ENCODE results near the gene ZNF654.

- TF ChIP-seq EZH2 (optimal IDR thresholded peaks at IDR 0.05; ENCODE audit: low read depth, low read length) = no peak
- TF ChIP-seq EZH2phosphoT487 (IDR thresholded peaks at IDR 0.05; ENCODE audit: low read length) = no peak
- no peak for TF ChIP-seq CTCF (IDR thresholded peaks at IDR 0.05; ENCODE audit: low read length)
Observed at GRCh38 chr3:88150806-88151205, 91.8 kb downstream of the ZNF654 start.

Data from MM.1S (cell line).